NCI-H1105 (cell line): ENCODE results near the gene NARF.
"Not testable (repeated sequence)": the region's sequence is repeated elsewhere in the genome, so short reads cannot be mapped to it uniquely, and the experiment has no call there.

Source experiments
- DNase-seq: peaks from one replicate; lab custom pipeline; 2025; lab: John Stamatoyannopoulos, UW

Gene NARF

GRCh38 chr17:82458179-82458884 lies at the start of gene NARF:
TSS of gene NARF (plus strand) at chr17:82458741. CDS start at chr17:82458804, 63 bp downstream.
- DNase-seq = peak; percentile 98

DNA sequence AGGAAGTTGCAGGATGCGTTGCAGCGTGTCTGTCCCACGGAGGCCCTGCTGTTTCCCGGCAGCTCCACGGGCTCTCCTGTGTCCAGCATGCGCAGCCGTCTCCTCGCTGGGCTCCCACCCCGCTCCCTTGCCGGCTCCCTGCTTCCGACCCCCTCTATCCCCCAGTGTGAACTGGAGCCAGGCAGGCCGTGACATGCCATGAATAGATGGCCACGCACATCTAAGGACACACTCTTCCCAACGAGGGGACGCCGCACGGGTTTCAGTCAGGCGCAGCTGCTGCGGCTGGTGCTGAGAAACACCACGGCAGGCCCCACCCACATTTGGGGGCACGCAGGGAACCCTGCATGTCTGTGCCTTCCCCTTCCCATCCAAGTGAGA lies 49.6 kb upstream of the NARF start:
- DNase-seq = no peak

DNA sequence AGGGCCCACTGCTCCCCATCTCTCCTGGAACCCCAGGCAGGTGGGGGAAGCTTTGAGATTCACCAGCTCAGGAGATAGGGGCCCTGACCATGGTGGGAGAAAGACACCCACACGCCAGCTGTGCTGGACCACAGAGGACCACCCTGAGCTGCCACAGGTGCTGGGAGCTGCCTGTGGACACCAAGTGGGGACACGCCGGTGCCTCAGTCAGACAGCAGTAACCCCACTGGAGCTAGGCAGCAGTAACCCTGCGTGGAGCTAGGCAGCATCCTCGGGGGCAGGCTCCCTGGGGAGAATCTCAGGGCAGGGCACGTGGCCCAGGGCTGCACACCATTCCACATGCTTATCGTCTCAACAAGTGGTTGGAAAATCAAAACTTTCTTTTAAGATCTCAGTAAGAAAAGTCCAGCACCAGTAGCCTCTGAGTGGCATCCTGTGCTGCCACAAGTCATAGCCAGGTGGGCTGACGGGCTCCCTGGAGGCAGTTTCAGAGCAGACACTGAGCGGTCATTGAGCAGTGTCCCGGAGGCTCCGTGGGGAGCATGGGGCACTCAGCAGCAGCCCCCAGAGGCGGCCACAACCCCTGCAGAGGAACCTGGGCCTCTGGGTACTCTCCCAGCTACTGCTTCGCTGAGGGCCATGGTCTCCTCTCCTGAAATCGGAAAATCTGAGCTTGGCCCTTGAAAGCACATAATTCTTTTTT lies 48.4 kb upstream of the NARF start:
- no peak for DNase-seq

DNA sequence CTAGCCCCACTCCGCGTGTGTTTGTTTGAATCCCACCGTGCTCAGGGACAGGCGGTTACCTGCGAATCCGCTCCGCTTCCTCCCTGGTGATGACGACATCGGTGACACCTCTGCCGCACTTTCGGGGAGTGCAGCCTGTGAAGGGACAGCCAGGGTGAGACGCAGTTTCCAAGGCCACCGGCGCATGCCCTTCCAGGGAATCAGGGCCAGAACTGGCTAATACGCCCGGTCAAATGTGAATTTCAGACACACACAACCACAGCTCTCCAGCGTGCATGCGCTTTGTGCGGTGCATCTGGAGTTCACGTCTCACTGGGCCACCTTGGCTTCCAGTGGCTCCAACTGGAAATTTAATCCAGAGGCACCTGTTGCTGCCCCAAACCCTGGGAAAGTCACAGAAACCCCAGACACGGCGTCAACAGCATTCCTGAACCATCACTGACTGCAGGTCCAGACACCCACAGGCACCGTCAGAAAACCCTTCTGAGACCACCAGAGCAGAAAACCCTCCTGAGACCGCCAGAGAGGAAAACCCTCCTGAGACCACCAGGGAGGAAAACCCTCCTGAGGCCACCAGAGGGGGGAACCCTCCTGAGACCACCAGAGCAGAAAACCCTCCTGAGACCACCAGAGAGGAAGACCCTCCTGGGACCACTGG lies 47.0 kb upstream of the NARF start:
- DNase-seq = no peak

DNA sequence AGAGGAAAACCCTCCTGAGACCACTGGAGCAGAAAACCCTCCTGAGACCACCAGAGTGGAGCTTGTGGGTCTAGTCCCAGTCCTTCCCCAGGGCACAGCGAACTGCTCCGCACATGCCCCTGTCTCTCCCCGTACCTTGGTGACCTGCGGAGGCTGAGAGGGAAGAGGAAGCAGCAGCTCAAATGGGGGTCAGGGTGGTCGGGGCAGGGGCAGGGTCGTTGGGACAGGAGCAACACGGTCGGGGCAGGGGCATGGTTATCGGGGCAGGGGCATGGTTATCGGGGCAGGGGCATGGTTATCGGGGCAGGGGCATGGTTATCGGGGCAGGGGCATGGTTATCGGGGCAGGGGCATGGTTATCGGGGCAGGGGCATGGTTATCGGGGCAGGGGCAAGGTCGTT lies 46.5 kb upstream of the NARF start:
- not testable (repeated sequence) for DNase-seq

- DNase-seq = peak; percentile 49
Measured at GRCh38 chr17:82412535-82413520, 45.7 kb upstream of the NARF start.

- no peak for DNase-seq
Measured at GRCh38 chr17:82414548-82415281, 43.8 kb upstream of the NARF start.

DNA sequence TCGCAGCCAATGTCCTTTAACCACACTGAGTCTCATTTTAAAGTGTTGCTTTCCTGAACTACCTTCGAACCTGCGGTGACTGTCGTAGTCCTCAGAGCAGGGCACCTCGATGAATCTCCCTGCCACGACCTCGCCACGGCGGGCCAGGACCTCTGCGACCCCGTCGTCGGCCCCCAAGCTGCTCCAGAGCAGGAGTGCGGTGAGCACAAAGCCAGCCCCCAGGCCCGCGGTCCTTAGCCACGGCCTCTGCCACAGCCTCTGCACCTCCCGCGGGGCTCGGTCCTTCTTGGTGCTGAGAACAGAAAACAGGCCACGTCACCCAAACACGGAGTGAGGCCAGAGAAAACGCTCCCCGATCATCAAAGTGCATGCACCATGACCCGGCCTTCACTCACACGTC lies 43.2 kb upstream of the NARF start:
- DNase-seq = no peak

DNA sequence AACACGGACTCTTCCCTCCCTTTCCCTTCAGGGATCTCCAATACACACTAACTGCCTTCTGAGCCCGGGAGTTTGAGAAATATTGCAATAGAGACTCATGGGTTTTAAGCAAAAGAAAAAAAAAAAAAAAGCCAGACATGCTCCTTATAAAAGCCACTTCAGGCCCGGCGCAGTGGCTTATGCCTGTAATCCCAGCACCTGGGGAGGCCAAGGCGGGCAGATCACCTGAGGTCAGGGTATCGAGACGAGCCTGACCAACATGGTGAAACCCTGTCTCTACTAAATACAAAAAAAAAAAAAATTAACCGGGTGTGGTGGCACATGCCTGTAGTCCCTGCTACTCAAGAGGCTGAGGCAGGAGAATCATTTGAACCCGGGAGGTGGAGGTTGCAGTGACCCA lies 42.8 kb upstream of the NARF start:
- no peak for DNase-seq

DNA sequence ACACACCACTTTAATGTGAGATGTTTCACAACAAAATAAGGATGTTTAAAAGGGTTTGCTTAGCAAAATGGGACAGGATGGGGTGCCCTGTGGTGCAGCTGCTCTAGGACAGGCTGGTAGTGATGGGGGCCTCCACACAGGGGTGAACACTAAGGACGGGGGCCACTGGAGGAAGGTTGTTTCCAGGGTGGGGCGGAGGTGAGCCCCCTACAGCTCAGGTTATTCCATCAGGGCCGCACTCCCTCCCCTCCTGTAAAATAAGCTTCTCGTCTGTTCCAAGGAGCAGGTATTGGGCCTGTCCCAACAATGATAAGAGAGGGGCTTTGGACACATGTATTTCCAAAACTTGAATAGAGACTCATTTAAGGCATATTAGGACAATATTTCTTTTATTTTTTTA lies 42.3 kb upstream of the NARF start:
- no peak for DNase-seq

GRCh38 chr17:82416771-82417170 lies 41.8 kb upstream of the NARF start:
- no peak for DNase-seq

- peak; percentile 82 for DNase-seq
Measured at GRCh38 chr17:82418001-82418986, 40.2 kb upstream of the NARF start, which contains the start of the genes HEXD and OGFOD3. TSS of gene HEXD (plus strand) at chr17:82418347. CDS start at chr17:82419800, 1,453 bp downstream. TSS of gene OGFOD3 (minus strand) at chr17:82418586. CDS start at chr17:82418485, 101 bp downstream.

- no peak for DNase-seq
Measured at GRCh38 chr17:82419540-82419939, 39.0 kb upstream of the NARF start.

GRCh38 chr17:82424001-82424862 lies 34.3 kb upstream of the NARF start:
- no peak for DNase-seq

DNA sequence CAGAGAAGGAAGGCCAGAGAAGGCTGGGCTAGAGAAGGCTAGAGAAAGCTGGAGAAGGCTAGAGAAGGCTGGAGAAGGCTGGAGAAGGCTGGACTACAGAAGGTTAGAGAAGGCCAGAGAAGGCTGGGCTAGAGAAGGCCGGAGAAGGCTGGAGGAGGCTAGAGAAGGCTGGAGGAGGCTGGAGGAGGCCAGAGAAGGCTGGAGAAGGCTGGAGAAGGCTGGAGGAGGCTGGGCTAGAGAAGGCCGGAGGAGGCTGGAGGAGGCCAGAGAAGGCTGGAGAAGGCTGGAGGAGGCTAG lies 33.7 kb upstream of the NARF start:
- DNase-seq = no peak

DNA sequence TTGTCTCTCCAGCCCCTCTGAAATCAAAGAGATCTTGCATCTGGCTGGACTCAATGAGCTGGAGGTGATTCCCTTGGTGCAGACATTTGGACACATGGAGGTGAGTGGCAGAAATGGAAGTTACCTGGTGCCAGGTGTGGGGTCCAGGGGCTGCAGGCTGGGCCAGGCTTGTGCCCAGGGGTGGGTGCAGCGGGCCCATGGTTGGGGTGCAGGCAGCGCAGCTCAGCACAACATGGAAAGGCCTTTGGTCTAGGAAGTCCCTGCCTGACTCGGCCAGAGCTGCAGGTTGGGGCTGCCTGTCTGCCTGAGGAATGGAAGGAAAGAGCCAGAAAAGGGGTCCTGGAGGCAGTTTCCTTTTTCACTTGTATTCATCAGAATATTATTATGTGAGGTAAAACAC lies 30.0 kb upstream of the NARF start:
- DNase-seq = no peak

GRCh38 chr17:82429824-82430223 lies 28.7 kb upstream of the NARF start:
- DNase-seq = no peak

DNA sequence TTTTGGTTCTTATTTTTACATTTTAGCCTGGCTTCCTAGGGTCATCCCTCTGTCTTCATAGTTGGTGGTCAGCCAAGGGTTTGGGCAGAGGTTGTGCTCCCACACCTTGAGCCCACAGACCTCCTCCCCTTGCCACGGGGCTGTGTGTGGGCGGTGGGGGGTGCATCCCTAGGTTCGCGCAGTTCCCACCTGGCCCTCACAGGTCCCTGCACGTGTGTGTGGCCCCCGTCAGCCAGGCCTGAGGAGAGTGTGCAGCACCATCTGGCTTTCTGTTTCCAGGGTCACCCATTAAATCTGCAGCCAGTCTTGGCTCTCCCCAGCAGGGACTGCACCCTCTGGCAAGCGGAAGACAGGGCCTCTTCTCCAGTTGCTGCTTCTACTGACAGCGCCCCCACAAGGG lies 26.5 kb upstream of the NARF start:
- DNase-seq = no peak

DNA sequence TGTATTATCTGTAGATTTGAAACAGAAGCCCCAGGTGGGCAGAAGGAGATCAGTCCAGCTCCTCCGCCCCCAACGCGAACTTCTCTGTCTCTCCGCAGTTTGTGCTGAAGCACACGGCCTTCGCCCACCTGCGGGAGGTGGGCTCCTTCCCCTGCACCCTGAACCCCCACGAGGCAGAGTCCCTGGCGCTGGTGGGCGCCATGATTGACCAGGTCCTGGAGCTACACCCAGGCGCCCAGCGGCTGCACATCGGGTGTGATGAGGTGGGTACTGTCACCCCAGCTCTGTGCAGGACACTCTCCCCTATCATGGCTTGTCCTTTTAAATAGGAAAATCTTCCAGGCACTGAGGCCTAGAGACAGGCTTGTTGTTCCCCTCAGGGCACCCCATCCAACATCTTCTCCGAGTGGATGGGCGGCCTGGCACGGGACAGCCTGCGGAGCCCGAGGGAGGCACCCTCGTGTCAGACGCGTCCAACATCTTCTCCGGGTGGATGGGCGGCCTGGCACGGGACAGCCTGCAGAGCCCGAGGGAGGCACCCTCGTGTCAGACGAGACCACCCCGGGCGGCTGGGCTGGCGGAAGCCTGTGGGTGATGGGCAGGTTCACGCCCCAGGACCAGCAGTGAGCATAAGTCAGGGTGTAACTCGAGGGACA lies 24.9 kb upstream of the NARF start:
- no peak for DNase-seq
